Muscle of arm (tissue), 12 donors: ENCODE results near the gene MSL3. TPM values are rescaled to one million over a fixed set of nuclear protein-coding genes. Genes with fewer than 3 reads are reported as not detected.

Experiments used
- DNase-seq: peaks from one replicate; pipeline ENCODE4 v3.0.0-alpha.2; 2013
- polyA plus RNA-seq, 12 donors: library from polyadenylated mRNA; unstranded; fragments of 120-200 nt; gene quantifications; one replicate each; pipeline ENCODE4 v1.2.1, GENCODE V29; 2013; ENCODE audit not compliant: insufficient read length in 12 of 12

MSL3 gene
- polyA plus RNA-seq, 12 donors, result 20.4 to 46.9 (median 27.2) TPM; not detected in 1

- DNase-seq, result peak; percentile 87
These were observed 549 bp downstream of the MSL3 start for GRCh38 chrX:11758400-11759171.

GRCh38 chrX:11759172-11759460 lies 1.1 kb downstream of the MSL3 start:
- no peak for DNase-seq

- peak; percentile 88 for DNase-seq
These were observed 1.6 kb downstream of the MSL3 start for GRCh38 chrX:11759461-11760311.

- DNase-seq, result no peak
These were observed 2.9 kb downstream of the MSL3 start for GRCh38 chrX:11760958-11761357.

- DNase-seq, result no peak
These were observed 6.6 kb downstream of the MSL3 start for GRCh38 chrX:11764602-11765067.

- no peak for DNase-seq
These were observed 7.4 kb downstream of the MSL3 start for GRCh38 chrX:11765449-11765848.

- DNase-seq, result no peak
These were observed 8.4 kb downstream of the MSL3 start for GRCh38 chrX:11766487-11766886.

- DNase-seq, result no peak
These were observed 10.0 kb downstream of the MSL3 start for GRCh38 chrX:11768039-11768438.

- peak; percentile 51 for DNase-seq
These were observed 12.3 kb downstream of the MSL3 start for GRCh38 chrX:11770320-11770719.

GRCh38 chrX:11778230-11778629 lies 20.2 kb downstream of the MSL3 start:
- DNase-seq, result no peak

- DNase-seq, result no peak
These were observed 23.1 kb downstream of the MSL3 start for GRCh38 chrX:11781133-11781532.

- no peak for DNase-seq
These were observed 23.8 kb downstream of the MSL3 start for GRCh38 chrX:11781734-11782370.

GRCh38 chrX:11784543-11784942 lies 26.5 kb downstream of the MSL3 start:
- no peak for DNase-seq

- DNase-seq, result no peak
These were observed 28.8 kb downstream of the MSL3 start for GRCh38 chrX:11786862-11787261.

GRCh38 chrX:11787564-11787963 lies 29.5 kb downstream of the MSL3 start:
- DNase-seq, result peak; percentile 37

- no peak for DNase-seq
These were observed 31.8 kb downstream of the MSL3 start for GRCh38 chrX:11789809-11790208.

GRCh38 chrX:11791090-11791489 lies 33.1 kb downstream of the MSL3 start:
- DNase-seq, result no peak

- no peak for DNase-seq
These were observed 33.5 kb downstream of the MSL3 start for GRCh38 chrX:11791537-11791936.

- DNase-seq, result no peak
These were observed 34.7 kb downstream of the MSL3 start for GRCh38 chrX:11792461-11793421.

GRCh38 chrX:11793734-11794133 lies 35.7 kb downstream of the MSL3 start:
- DNase-seq, result no peak

GRCh38 chrX:11813341-11813740 lies 55.3 kb downstream of the MSL3 start:
- DNase-seq, result no peak
